Measurements from ENCODE around the gene ELK3. TPM values are rescaled to one million over a fixed set of nuclear protein-coding genes. Genes with fewer than 3 reads are reported as not detected.

ELK3 gene
- total RNA-seq, 3 donors from 2014 or later: 33.8 to 43.1 (median 33.9) TPM

Other genes with a start within 250 kb of the ELK3 start
- gene HAL, start 198.0 kb upstream of the ELK3 start, total RNA-seq: 1 to 10 TPM; 1.1 to 1.3 (median 1.2) TPM
- gene LTA4H, start 158.8 kb upstream of the ELK3 start, total RNA-seq: 10 to 100 TPM; 65.1 to 82.7 (median 78.7) TPM
- gene CDK17, start 206.1 kb downstream of the ELK3 start, total RNA-seq: 10 to 100 TPM; 29.9 to 37.4 (median 35.8) TPM

Data from activated T-cell treated with anti-CD3 and anti-CD28 coated beads, Interleukin-2, amount 50 U/mL, for 4 hours (primary cell).